ENCODE measurements around the gene KIF26A.
"Not testable (repeated sequence)": the region's sequence is repeated elsewhere in the genome, so short reads cannot be mapped to it uniquely, and the experiment has no call there.

Gene KIF26A

GRCh38 chr14:104145826-104146601 is 7.6 kb downstream of the KIF26A start:
- DNase-seq, result no peak

- no peak for DNase-seq
These were observed 8.4 kb downstream of the KIF26A start for GRCh38 chr14:104146651-104147345.

GRCh38 chr14:104147346-104148125 is 9.1 kb downstream of the KIF26A start:
- no peak for DNase-seq

DNA sequence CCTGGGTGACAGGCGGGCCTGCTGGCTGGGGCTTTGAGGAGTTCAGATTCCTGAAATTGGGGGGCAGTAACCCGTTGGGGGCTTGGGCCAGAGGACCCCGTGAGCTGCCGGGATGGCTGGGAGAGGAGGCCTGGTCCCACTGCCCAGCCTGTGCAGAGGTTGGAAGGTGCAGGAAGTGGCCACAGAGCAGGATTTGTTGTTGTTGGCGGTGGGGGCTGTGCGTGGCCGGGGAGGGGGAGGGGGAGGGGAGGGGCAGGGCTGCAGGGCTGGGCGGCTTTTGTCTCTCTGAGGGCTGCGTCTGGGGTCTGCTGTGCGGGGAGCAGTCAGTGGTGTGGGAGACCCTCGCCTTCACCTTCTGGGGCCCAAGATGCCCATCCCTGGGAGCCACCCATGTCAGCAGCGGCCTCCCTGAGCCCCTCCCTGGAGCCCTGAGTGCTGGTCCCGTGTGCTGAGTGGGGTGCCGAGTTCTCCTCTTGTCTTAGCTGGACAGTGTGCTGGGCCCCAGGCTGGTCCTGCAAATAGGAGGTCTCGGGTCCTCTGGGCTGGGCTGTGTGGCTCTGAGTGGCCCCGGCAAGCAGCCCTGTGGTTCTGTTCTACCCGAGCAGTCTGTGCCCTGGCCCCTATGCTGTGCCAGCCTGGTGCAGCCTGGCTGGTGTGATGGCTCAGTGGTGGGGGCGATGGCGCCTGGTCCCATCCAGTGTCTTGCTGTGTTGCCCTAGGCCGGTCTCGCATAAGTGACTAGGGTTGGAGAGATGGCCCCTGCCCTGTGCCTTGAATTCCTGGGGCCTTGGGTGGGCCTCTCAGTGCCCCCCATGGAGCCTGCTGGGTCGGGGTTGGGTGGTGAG is 10.3 kb downstream of the KIF26A start:
- no peak for DNase-seq

- DNase-seq, result no peak
These were observed 10.8 kb downstream of the KIF26A start for GRCh38 chr14:104149278-104149595.

DNA sequence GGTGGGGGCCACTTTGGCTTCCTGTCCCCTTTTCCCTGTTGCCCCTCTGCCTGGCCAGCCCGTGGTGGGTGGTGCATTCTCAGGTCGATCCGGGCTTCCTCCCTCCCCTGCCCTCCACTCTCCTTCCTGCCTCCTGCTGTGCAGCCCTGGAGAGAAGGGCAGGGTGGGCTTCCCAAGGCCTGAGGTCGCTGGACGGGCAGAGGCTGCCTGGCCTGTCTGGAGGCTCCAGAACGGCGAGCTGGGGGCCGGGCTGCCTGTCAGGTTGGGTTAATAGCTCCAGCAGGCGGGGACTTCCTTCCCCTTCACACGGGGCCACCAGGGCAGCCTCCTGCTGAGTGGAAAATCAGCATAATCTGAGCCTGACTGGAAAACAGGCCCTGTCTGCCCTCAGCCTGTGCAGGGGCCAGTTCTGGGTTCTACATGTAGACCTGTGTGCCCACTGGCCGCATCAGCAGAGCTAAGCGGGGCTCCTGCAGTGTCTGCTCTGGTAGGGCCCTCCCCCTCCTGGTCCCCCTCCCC is 11.3 kb downstream of the KIF26A start:
- no peak for DNase-seq

DNA sequence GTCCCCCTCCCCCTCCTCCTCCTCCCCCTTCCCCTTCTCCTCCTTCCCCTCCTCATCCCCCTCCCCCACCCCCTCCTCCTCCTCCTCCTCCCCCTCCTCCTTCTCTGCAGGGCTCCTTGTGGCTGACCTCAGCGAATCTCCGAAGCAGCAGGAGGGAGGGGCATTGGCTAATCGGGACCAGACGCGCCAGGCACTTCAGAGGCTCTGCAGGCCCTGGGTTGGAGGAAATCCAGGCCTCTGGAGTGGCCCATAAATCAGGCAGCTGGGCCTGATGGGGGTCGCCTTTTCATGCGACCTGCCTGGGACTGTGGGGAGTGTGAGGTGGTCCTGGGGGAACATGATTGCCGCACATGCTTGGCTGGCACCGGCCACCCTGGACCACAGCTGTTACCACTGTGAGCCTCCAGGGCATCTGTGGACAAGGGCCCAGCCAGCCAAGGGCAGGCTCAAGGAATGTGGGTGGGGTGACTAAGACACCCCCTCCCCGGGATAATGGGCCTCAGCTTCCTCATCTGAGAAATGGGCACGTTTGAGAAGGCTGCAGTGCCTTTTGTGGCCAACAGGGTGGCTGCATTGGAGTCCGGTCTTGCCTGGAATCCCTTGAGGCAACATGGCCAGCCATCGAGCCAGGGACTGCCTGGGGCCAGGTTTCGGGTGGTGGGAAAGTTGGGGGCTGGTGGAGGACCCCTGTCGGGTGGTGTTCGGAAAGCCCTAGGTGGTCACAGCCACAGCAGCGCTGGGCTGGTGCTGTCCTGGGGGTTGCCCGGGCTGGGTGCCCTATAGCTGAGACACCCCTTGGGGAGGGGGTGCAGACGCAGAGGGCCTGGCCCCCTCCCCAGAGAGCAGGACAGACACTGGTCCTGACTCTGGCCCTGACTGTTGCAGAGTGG is 12.0 kb downstream of the KIF26A start:
- DNase-seq, result no peak

DNA sequence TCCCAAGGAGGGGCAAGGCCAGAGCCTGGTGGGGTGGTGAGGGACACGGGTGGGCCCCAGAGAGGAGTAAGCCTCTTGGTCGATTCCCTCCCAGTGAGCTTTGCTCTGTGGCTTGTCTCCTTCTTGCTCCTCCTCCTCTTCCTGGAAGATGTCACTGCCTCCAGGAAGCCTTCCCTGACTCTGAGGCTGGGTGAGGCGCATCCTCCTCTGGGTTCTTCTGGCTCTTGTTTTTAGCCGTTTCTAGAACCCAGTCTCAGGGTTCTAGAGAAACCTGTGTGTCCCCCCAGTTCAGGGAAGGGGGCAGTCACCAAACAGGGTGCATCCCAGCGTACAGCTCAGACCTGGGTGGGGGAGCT is 12.6 kb downstream of the KIF26A start:
- no peak for DNase-seq

GRCh38 chr14:104151566-104152245 is 13.3 kb downstream of the KIF26A start:
- DNase-seq, result no peak

- DNase-seq, result no peak
These were observed 13.8 kb downstream of the KIF26A start for GRCh38 chr14:104152246-104152575.

DNA sequence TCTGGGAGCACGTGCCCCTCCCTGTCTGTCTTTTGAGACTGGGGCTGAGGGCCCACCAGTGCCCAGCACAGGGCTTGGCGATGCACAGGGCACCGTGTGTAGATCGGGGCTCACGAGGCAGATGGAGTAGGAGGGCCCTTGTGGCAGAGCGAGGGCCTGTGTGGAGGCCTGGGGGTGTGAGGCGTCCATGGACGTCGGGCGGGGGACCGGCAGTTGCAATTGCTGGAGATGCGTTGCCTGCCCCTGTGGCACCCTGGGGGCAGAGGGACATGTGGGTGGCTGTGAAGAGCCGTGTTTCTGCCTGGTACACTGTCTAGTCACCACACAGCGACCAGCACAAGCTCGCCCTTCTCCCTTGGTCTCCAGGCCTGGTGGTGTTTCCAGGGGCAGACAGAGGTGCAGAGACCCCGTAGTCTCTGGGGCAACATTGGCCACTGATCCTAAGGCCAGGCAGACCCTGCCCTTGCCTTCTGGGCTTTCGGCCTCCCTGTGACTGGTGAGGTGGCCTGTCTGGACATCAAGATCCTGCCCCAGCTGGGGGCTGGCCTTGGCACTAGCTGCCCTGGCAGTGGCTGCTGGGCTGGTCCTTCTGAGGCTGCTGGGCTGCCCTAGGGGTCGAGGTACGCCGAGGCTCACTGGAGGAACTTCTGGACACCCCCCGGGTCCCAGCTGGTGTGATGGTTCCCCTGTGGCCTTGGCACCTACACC is 14.5 kb downstream of the KIF26A start:
- DNase-seq, result no peak

DNA sequence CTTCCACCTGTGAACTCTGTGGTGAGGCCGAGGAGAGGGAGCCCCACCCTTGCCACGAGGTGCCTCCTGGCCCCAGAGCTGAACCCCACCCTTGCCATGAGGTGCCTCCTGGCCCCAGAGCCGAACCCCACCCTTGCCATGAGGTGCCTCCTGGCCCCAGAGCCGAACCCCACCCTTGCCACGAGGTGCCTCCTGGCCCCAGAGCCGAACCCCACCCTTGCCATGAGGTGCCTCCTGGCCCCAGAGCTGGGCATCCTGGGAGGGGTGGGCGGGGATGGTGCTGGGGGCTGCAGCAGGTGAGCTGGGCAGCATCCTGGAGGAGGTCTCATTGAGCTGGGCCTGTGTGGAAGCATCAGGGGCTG is 15.0 kb downstream of the KIF26A start:
- DNase-seq, result not testable (repeated sequence)

- no peak for DNase-seq
These were observed 15.9 kb downstream of the KIF26A start for GRCh38 chr14:104154246-104154645.

GRCh38 chr14:104155513-104155912 is 17.1 kb downstream of the KIF26A start:
- DNase-seq, result no peak

DNA sequence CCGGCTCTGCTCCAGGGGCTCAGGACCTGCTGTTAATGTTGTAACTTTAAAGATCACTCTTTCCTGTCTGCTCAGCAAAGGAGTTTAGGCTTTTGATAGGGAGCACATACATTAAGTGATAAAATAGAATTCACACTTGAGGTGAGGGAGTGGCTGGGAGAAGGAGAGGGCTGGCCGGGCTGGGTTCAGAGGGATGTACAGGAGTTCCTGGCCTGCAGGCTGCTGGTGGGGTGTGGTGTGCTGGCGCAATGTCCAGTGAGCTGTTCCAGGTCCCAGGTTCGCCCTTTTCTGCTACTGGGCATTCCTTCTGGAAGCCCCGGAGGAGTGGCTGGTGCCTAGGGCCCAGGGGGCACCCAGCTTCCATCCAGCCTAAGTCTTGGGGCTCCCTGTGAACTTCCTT is 17.8 kb downstream of the KIF26A start:
- DNase-seq, result no peak

- no peak for DNase-seq
These were observed 18.9 kb downstream of the KIF26A start for GRCh38 chr14:104157016-104157928.

DNA sequence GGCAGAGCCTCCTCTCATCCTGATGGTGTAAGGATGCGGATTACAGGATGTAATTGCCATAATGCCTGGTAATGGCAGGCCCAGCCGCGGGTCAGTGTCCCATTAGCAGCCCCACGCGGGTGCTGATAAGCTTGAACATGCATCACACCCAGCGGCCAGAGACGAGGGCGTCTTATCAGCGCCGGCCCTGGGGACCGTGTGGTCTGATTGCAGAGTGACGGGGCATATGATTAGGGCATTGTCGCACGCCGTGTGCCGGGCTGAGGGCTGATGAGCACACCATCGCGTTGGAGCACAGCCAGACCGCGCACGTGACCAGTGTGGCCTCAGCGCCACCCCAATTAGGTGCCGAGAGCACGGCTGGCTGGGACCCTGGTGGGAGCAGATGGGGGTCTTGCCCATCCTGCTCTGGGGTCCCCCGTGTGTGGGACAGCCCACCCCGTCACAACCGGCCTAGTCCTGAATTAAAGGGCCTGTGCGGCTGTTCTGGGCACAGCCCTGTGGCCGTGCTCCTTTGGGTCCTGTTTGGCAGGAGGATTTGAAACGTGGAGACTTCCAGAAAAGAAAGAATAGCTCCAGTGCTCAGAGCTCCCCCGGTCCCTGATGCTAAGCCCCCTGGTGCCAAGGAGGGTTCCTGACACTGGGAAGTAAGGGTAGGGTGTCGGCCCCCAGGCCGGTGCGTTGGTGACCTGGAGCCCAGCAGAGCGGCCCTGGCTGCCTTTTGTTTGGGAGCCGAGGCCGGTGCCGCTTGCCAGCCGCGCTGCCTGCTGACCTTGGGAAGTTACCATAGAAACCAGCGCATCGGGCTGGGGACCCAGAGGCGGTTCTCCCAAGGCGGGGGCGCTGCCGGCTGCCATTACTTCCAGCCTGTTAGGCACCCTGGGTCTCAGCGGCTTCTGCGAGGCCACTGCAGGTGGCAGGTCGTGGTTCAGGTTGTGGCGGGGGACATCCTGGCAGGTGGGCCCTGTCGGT is 20.7 kb downstream of the KIF26A start:
- no peak for DNase-seq

DNA sequence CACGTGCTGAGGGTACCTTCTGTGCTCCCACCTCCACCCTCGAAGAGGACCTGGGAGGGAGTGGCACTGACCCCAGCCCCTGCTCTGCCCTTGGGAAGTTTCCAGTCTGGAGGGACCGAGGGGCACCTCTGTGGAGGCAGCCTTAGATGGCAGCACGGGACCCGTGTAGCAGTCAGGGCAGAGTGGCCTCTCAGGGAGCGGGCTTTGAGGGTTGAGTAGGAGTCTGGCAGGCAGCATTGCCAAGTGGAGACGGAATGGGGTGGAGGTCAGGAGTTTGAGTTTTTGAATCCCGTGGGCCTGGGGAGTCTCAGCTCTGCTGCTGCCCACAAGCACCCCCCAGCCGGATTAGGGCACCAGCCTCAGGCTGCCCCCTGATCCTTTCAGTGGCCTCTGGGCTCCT is 21.6 kb downstream of the KIF26A start:
- DNase-seq, result no peak

All from T-helper 9 cell (primary cell).